Stimulated activated CD4-positive, alpha-beta T cell treated with anti-CD3 and anti-CD28 coated beads, Interleukin-1b, Interleukin-23, amount 100 ng/mL, for 24 hours (primary cell): ENCODE measurements around the gene DDTL.
"Not testable (repeated sequence)": the region's sequence is repeated elsewhere in the genome, so short reads cannot be mapped to it uniquely, and the experiment has no call there.

ENCODE experiments used
- DNase-seq, 4 experiments: peaks; one replicate each; pipeline ENCODE4 v3.0.0-alpha.2; 2020; ENCODE audit warnings: low read depth in 4 of 4, low spot score in 1 of 4

DDTL gene

GRCh38 chr22:23969071-23969470 lies 2.4 kb downstream of the DDTL start:
- no peak for DNase-seq

GRCh38 chr22:23970201-23970641 lies 3.5 kb downstream of the DDTL start:
- no peak for DNase-seq

GRCh38 chr22:23970816-23971486 lies 4.3 kb downstream of the DDTL start:
- no peak for DNase-seq

GRCh38 chr22:23971927-23972326 lies 5.2 kb downstream of the DDTL start:
- not testable (repeated sequence) for DNase-seq

- DNase-seq, result not testable (repeated sequence)
Observed at GRCh38 chr22:23974345-23974744, 7.7 kb downstream of the DDTL start, which contains the start of gene DDT. DDT (minus strand) TSS chr22:23974441; CDS start chr22:23974414, 27 bp downstream.

- DNase-seq, result not testable (repeated sequence)
Observed at GRCh38 chr22:23974836-23975352, 8.2 kb downstream of the DDTL start.

- not testable (repeated sequence) for DNase-seq
Observed at GRCh38 chr22:23977304-23977703, 10.6 kb downstream of the DDTL start.

- not testable (repeated sequence) for DNase-seq
Observed at GRCh38 chr22:23979557-23980240, 13.0 kb downstream of the DDTL start, which contains the start of gene GSTT2. GSTT2 (plus strand) TSS chr22:23980134.

- not testable (repeated sequence) for DNase-seq
Observed at GRCh38 chr22:23980567-23980966, 13.9 kb downstream of the DDTL start.

GRCh38 chr22:23984430-23984829 lies 17.7 kb downstream of the DDTL start:
- DNase-seq, result peak in 1 of 4 experiments; percentile 58

GRCh38 chr22:23986089-23986488 lies 19.4 kb downstream of the DDTL start:
- DNase-seq, result not testable (repeated sequence)

GRCh38 chr22:23986538-23987178 lies 20.0 kb downstream of the DDTL start:
- DNase-seq, result not testable (repeated sequence)

GRCh38 chr22:23989583-23990244 lies 23.0 kb downstream of the DDTL start:
- DNase-seq, result not testable (repeated sequence)

GRCh38 chr22:23993080-23993479 lies 26.4 kb downstream of the DDTL start:
- not testable (repeated sequence) for DNase-seq

GRCh38 chr22:23993581-23994177 lies 27.0 kb downstream of the DDTL start:
- not testable (repeated sequence) for DNase-seq

- DNase-seq, result no peak
Observed at GRCh38 chr22:23997092-23997491, 30.4 kb downstream of the DDTL start.

GRCh38 chr22:23999779-24000178 lies 33.1 kb downstream of the DDTL start:
- DNase-seq, result not testable (repeated sequence)

- DNase-seq, result no peak
Observed at GRCh38 chr22:24001314-24001713, 34.6 kb downstream of the DDTL start.

- DNase-seq, result no peak
Observed at GRCh38 chr22:24002272-24002671, 35.6 kb downstream of the DDTL start.

GRCh38 chr22:24002851-24003250 lies 36.2 kb downstream of the DDTL start:
- no peak for DNase-seq

GRCh38 chr22:24003887-24004286 lies 37.2 kb downstream of the DDTL start:
- no peak for DNase-seq
